Measurements from ENCODE around the gene OLFML2A.

GRCh38 chr9:124814164-124814535 is 37.2 kb downstream of the OLFML2A start:
- TF ChIP-seq, protein P1, sequence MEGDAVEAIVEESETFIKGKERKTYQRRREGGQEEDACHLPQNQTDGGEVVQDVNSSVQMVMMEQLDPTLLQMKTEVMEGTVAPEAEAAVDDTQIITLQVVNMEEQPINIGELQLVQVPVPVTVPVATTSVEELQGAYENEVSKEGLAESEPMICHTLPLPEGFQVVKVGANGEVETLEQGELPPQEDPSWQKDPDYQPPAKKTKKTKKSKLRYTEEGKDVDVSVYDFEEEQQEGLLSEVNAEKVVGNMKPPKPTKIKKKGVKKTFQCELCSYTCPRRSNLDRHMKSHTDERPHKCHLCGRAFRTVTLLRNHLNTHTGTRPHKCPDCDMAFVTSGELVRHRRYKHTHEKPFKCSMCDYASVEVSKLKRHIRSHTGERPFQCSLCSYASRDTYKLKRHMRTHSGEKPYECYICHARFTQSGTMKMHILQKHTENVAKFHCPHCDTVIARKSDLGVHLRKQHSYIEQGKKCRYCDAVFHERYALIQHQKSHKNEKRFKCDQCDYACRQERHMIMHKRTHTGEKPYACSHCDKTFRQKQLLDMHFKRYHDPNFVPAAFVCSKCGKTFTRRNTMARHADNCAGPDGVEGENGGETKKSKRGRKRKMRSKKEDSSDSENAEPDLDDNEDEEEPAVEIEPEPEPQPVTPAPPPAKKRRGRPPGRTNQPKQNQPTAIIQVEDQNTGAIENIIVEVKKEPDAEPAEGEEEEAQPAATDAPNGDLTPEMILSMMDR (IDR thresholded peaks at IDR 0.05; ENCODE audit: insufficient read depth, low read length, poor library complexity, severe bottlenecking) = no peak
- no peak for TF ChIP-seq EZH2phosphoT487 (conservative IDR thresholded peaks at IDR 0.05; ENCODE audit: low read length)
